D721Med (cell line): ENCODE results near the gene EXOSC6.
"Not testable (repeated sequence)": the region's sequence is repeated elsewhere in the genome, so short reads cannot be mapped to it uniquely, and the experiment has no call there.

Experiments
- DNase-seq: peaks from one replicate; pipeline ENCODE4 v3.0.0; 2011; ENCODE audit warnings: low spot score; ENCODE audit not compliant: insufficient read length
- FAIRE-seq: peaks from 2 replicates; lab custom pipeline; 2011; peaks lifted over from hg19 to GRCh38; lab: Jason Lieb, UNC

Gene EXOSC6

GRCh38 chr16:70200063-70200462 is 51.7 kb downstream of the EXOSC6 start:
- not testable (repeated sequence) for FAIRE-seq, DNase-seq

GRCh38 chr16:70199170-70199569 is 52.6 kb downstream of the EXOSC6 start:
- DNase-seq, FAIRE-seq: not testable (repeated sequence)

- not testable (repeated sequence) for FAIRE-seq, DNase-seq
Measured at GRCh38 chr16:70198666-70199065, 53.1 kb downstream of the EXOSC6 start.

- not testable (repeated sequence) for DNase-seq, FAIRE-seq
Measured at GRCh38 chr16:70198230-70198629, 53.5 kb downstream of the EXOSC6 start.

- not testable (repeated sequence) for FAIRE-seq
Measured at GRCh38 chr16:70197611-70198010, 54.1 kb downstream of the EXOSC6 start.

More at GRCh38 chr16:70197611-70198010, 54.1 kb downstream of the EXOSC6 start:
- DNase-seq: not testable (repeated sequence)
